MM.1S (cell line): Measurements from ENCODE around the gene ZNF526.

Experiments used
- DNase-seq: peaks from one replicate; pipeline ENCODE4 v3.0.0-alpha.2; 2015
- H2AFZ ChIP-seq: fragments of 300-600 bp; sonication (generic); 2 replicates; pipeline ENCODE4 v1.6.0; 2016; ENCODE audit warnings: antibody characterized with exemption, low read length
- H3F3A ChIP-seq: fragments of 300-600 bp; sonication (generic); 2 replicates; pipeline ENCODE4 v1.6.1; 2016; ENCODE audit warnings: mild to moderate bottlenecking, antibody characterized with exemption, low read length, moderate library complexity, mixed read lengths; ENCODE audit not compliant: insufficient read depth
- H3K27ac ChIP-seq: fragments of 300-600 bp; sonication (generic); 2 replicates; pipeline ENCODE4 v1.5.1; 2016; ENCODE audit warnings: mild to moderate bottlenecking, low read length
- H3K27me3 ChIP-seq: fragments of 300-600 bp; sonication (generic); replicated peaks from 2 replicates; pipeline ENCODE4 v1.6.0; 2016; ENCODE audit warnings: low read length; ENCODE audit not compliant: insufficient read depth
- H3K36me3 ChIP-seq: fragments of 300-600 bp; sonication (generic); replicated peaks from 2 replicates; pipeline ENCODE4 v1.6.1; 2016; ENCODE audit warnings: mild to moderate bottlenecking, low read length, mixed read lengths; ENCODE audit not compliant: insufficient read depth
- H3K4me1 ChIP-seq: fragments of 300-600 bp; sonication (generic); 2 replicates; pipeline ENCODE4 v1.6.1; 2016; ENCODE audit warnings: low read length, mixed read lengths
- H3K4me2 ChIP-seq: fragments of 300-600 bp; sonication (generic); 2 replicates; pipeline ENCODE4 v1.6.0; 2016; ENCODE audit warnings: low read depth, low read length
- H3K4me3 ChIP-seq: fragments of 300-600 bp; sonication (generic); 2 replicates; pipeline ENCODE4 v1.5.1; 2016; ENCODE audit warnings: low read length, mixed read lengths
- H3K79me2 ChIP-seq: fragments of 300-600 bp; sonication (generic); 2 replicates; pipeline ENCODE4 v1.6.1; 2016; ENCODE audit warnings: mixed run types, low read length, mixed read lengths
- H3K9ac ChIP-seq: fragments of 300-600 bp; sonication (generic); 2 replicates; pipeline ENCODE4 v1.6.1; 2016; ENCODE audit warnings: low read length, mixed read lengths
- H3K9me2 ChIP-seq: fragments of 300-600 bp; sonication (generic); replicated peaks from 2 replicates; pipeline ENCODE4 v1.6.1; 2016; ENCODE audit warnings: mild to moderate bottlenecking, low read length, mixed read lengths; ENCODE audit not compliant: insufficient read depth
- H3K9me3 ChIP-seq: fragments of 300-600 bp; sonication (generic); replicated peaks from 2 replicates; pipeline ENCODE4 v1.6.1; 2016; ENCODE audit warnings: mild to moderate bottlenecking, low read length, mixed read lengths; ENCODE audit not compliant: insufficient read depth
- H4K20me1 ChIP-seq: fragments of 300-600 bp; sonication (generic); 2 replicates; pipeline ENCODE4 v1.6.1; 2016; ENCODE audit warnings: mild to moderate bottlenecking, low read length, moderate library complexity, mixed read lengths; ENCODE audit not compliant: insufficient read depth
- CTCF ChIP-seq: fragments of 300-600 bp; sonication (generic); IDR thresholded peaks from 2 replicates; pipeline ENCODE4 v1.5.1; 2016; ENCODE audit warnings: antibody characterized with exemption, low read length, mixed read lengths
- EZH2 ChIP-seq: fragments of 300-600 bp; sonication (generic); optimal IDR thresholded peaks from 2 replicates; pipeline ENCODE3; 2017; ENCODE audit warnings: low read depth, mild to moderate bottlenecking, antibody characterized with exemption, low read length, mixed read lengths
- EZH2phosphoT487 ChIP-seq: fragments of 300-600 bp; sonication (generic); IDR thresholded peaks from 2 replicates; pipeline ENCODE4 v1.6.1; 2018; ENCODE audit warnings: antibody characterized with exemption, low read length

ZNF526 gene, protein sequence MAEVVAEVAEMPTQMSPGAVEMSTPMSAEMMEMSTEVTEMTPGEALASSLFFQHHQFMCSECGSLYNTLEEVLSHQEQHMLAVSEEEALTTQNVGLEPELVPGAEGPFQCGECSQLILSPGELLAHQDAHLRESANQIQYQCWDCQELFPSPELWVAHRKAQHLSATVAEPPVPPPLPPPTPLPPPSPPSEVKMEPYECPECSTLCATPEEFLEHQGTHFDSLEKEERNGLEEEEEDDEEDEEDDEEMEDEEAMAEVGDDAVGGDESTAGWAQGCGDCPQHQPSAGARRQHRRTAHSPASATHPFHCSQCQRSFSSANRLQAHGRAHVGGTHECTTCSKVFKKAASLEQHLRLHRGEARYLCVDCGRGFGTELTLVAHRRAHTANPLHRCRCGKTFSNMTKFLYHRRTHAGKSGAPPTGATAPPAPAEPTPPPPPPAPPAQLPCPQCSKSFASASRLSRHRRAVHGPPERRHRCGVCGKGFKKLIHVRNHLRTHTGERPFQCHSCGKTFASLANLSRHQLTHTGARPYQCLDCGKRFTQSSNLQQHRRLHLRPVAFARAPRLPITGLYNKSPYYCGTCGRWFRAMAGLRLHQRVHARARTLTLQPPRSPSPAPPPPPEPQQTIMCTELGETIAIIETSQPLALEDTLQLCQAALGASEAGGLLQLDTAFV

DNA sequence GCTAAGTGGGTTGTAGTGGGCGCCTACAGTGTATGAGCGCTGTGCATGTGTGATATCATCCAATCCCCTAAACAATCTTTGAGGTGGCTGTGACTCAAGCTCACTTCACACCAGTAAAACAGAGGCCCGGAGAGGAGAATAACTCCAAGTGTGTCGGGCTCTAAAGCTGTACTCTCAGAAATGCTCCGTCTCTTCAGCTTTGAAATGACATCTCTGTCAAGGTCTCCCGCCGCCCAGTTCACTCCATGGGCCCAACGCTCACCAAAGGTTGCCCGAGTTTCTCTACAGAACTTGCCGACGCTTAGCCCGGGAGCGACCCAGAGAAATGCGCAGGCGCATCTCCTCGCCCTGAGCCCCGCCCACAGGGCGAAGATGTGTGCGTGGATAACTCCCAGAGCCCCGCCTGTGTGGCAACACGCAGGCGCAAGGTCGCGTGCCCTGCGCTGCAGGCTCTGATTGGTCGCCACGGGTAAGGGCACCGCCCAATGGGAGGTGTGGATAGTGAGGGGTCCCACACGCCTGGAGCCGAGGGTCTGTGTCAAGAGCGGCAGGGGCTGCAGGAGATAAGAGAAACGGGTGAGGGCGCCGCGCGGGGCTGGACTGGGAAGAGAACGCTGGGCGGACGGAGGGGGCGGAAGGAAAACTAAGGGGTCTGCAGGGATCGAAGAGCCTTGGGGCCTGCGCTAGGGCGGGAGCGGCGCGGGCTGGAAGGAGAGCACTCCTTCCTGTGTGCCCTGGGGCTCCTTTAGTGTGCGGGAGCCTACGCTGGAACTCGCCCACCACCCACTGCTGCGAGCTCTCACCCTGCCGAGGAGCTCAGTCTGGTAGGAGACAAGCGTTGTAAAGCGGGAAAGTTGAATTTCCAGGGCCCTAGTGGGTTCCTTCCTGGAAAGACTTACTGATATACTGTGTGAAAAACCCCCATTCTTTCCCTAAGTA, at the start of gene ZNF526:
Gene ZNF526, plus strand, starts transcription at position 501 of the 939 bp plus-strand sequence. CDS start 4,092 bp downstream, outside the sequence.
- Histone ChIP-seq H3K9ac (peak within 1 kb of the TSS; percentile 85), H3K4me3 (peak within 1 kb of the TSS; percentile 93), H3K9me3 (no peaks in the 10 kb centered on the region), H3K79me2 (peaks cover 72% of the 10 kb centered on the region), H3K27ac (peak within 1 kb of the TSS; percentile 66; the same call in 1 of the 2 replicates), H2AFZ (peak within 1 kb of the TSS; percentile 75), H3K4me2 (peak within 1 kb of the TSS; percentile 84), H4K20me1 (peaks cover 13% of the 10 kb centered on the region; the same call in 1 of the 2 replicates), H3K36me3 (no peaks in the 10 kb centered on the region; the same call in 1 of the 2 replicates), H3K27me3 (no peaks in the 10 kb centered on the region), H3F3A (peaks cover 6% of the 10 kb centered on the region), H3K4me1 (peaks cover 18% of the 10 kb centered on the region), H3K9me2 (no peaks in the 10 kb centered on the region)
- peak; percentile 99 for DNase-seq
- TF ChIP-seq EZH2 (no peak), EZH2phosphoT487 (no peak), CTCF (no peak)

- Histone ChIP-seq H3K9ac (no peak overlapping the region), H3K36me3 (no peaks in the 10 kb centered on the region), H3K9me3 (no peaks in the 10 kb centered on the region), H3K4me3 (no peak overlapping the region), H2AFZ (no peak overlapping the region), H3K79me2 (no peaks in the 10 kb centered on the region), H4K20me1 (no peaks in the 10 kb centered on the region), H3F3A (no peaks in the 10 kb centered on the region), H3K4me2 (no peak overlapping the region), H3K27ac (no peak overlapping the region), H3K9me2 (no peaks in the 10 kb centered on the region), H3K27me3 (peaks cover 9% of the 10 kb centered on the region), H3K4me1 (no peaks in the 10 kb centered on the region)
- no peak for DNase-seq
- TF ChIP-seq EZH2phosphoT487: no peak
- no peak for TF ChIP-seq CTCF
Measured at GRCh38 chr19:42170715-42171114, 49.4 kb upstream of the ZNF526 start.

GRCh38 chr19:42172261-42172660, 47.9 kb upstream of the ZNF526 start:
- Histone ChIP-seq H3K27me3 (peaks cover 18% of the 10 kb centered on the region), H4K20me1 (no peaks in the 10 kb centered on the region), H3K27ac (no peak overlapping the region), H3K4me2 (no peak overlapping the region), H3K4me1 (peaks cover 2% of the 10 kb centered on the region; the same call in 1 of the 2 replicates), H3K79me2 (no peaks in the 10 kb centered on the region), H3K9me2 (no peaks in the 10 kb centered on the region), H2AFZ (no peak overlapping the region), H3K9ac (no peak overlapping the region), H3K4me3 (no peak overlapping the region), H3K9me3 (no peaks in the 10 kb centered on the region), H3K36me3 (no peaks in the 10 kb centered on the region), H3F3A (no peaks in the 10 kb centered on the region; the same call in 1 of the 2 replicates)
- no peak for TF ChIP-seq CTCF
- DNase-seq: no peak
